H1 (cell line): ENCODE measurements around the gene GUCY1A2. TPM values are rescaled to one million over a fixed set of nuclear protein-coding genes. Genes with fewer than 3 reads are reported as not detected.

Source experiments
- CTCF ChIA-PET: fragments of 300-600 bp; sonication (Branson Sonifier 250); formaldehyde crosslinking; loops from one replicate; lab custom pipeline; 2021; ENCODE audit not compliant: partially characterized antibody; lab: Charles Lee
- POLR2A ChIA-PET: fragments of 300-600 bp; sonication (Branson Sonifier 250); formaldehyde crosslinking; loops from one replicate; lab custom pipeline; 2021; ENCODE audit warnings: inconsistent platforms; ENCODE audit not compliant: partially characterized antibody; lab: Charles Lee
- DNase-seq, 2 experiments: peaks; one replicate each; pipeline versions ENCODE4 v3.0.0 to v3.0.0-alpha.2; 2010 to 2022; ENCODE audit warnings: low spot score in 2 of 2, low read depth in 1 of 2, mixed read lengths in 1 of 2
- FAIRE-seq: peaks from 2 replicates; lab custom pipeline; 2011; peaks lifted over from hg19 to GRCh38; lab: Jason Lieb, UNC
- H2AFZ ChIP-seq: 2 replicates; pipeline ENCODE4 v1.8.1; 2012; ENCODE audit warnings: low read length, inconsistent platforms
- H2AK5ac ChIP-seq: 2 replicates; pipeline ENCODE4 v1.6.1; 2013; ENCODE audit warnings: low read depth, low read length
- H2BK120ac ChIP-seq: replicated peaks from 2 replicates; pipeline ENCODE3; 2013; ENCODE audit warnings: low read depth, low read length, inconsistent platforms
- H2BK12ac ChIP-seq: 2 replicates; pipeline ENCODE4 v1.6.1; 2013; ENCODE audit warnings: low read depth, low read length
- H2BK15ac ChIP-seq: 2 replicates; pipeline ENCODE4 v1.6.1; 2013; ENCODE audit warnings: low read length
- H2BK20ac ChIP-seq: 2 replicates; pipeline ENCODE4 v1.6.1; 2013; ENCODE audit warnings: low read length
- H2BK5ac ChIP-seq: 2 replicates; pipeline ENCODE4 v1.6.1; 2013; ENCODE audit warnings: low read depth, low read length
- H3K14ac ChIP-seq: 2 replicates; pipeline ENCODE4 v1.6.1; 2013; ENCODE audit warnings: inconsistent platforms; ENCODE audit not compliant: insufficient read length
- H3K18ac ChIP-seq: 2 replicates; pipeline ENCODE4 v1.6.1; 2013; ENCODE audit warnings: low read length; ENCODE audit errors: extremely low read depth
- H3K23ac ChIP-seq: 2 replicates; pipeline ENCODE4 v1.6.1; 2013; ENCODE audit warnings: inconsistent platforms; ENCODE audit not compliant: insufficient read length
- H3K23me2 ChIP-seq: 2 replicates; pipeline ENCODE4 v1.6.1; 2013; ENCODE audit warnings: low read depth, low read length
- H3K27ac ChIP-seq: 2 replicates; pipeline ENCODE4 v1.6.1; 2011; ENCODE audit warnings: low read depth, low read length, inconsistent platforms
- H3K27me3 ChIP-seq, 4 experiments: replicated peaks in 1 of 4; 1 replicate in 1 of 4; 2 replicates in 3 of 4; pipeline versions ENCODE4 v1.6.1 to v1.8.1; 2011 to 2013; ENCODE audit warnings: low read length in 3 of 4, mild to moderate bottlenecking in 3 of 4, inconsistent platforms in 2 of 4, mixed read lengths in 2 of 4, moderate library complexity in 1 of 4; ENCODE audit not compliant: control insufficient read depth in 3 of 4, insufficient read depth in 3 of 4; ENCODE audit errors: extremely low read depth in 1 of 4
- H3K36me3 ChIP-seq, 4 experiments: 2 replicates each; pipeline versions ENCODE4 v1.6.1 to v1.8.1; 2011 to 2013; ENCODE audit warnings: mild to moderate bottlenecking in 4 of 4, low read length in 3 of 4, moderate library complexity in 2 of 4, control low read depth in 1 of 4, inconsistent platforms in 1 of 4; ENCODE audit not compliant: insufficient read depth in 4 of 4, control insufficient read depth in 2 of 4
- H3K4ac ChIP-seq: replicated peaks from 2 replicates; pipeline ENCODE3; 2013; ENCODE audit warnings: low read length, low read depth, mixed read lengths, inconsistent platforms; ENCODE audit not compliant: insufficient read length
- H3K4me1 ChIP-seq, 4 experiments: replicated peaks in 1 of 4; 1 replicate in 1 of 4; 2 replicates in 3 of 4; pipeline versions ENCODE4 v1.6.1 to v1.8.1; 2011 to 2013; ENCODE audit warnings: low read length in 3 of 4, inconsistent platforms in 2 of 4, mixed read lengths in 1 of 4; ENCODE audit not compliant: insufficient read depth in 4 of 4, control insufficient read depth in 3 of 4
- H3K4me2 ChIP-seq, 2 experiments: 2 replicates each; pipeline versions ENCODE4 v1.6.1 to v1.8.1; 2011 to 2013; ENCODE audit warnings: low read depth in 2 of 2, low read length in 2 of 2, control low read depth in 1 of 2, inconsistent platforms in 1 of 2, mild to moderate bottlenecking in 1 of 2; ENCODE audit not compliant: insufficient read depth in 1 of 2
- H3K4me3 ChIP-seq, 4 experiments: fragments of 200-600, 300-600 bp in 1 of 4; sonication (generic), shearing (Covaris generic), sonication (Bioruptor Twin) in 1 of 4; 2 replicates each; pipeline versions ENCODE4 v1.5.1 to v1.8.1; 2011 to 2016; ENCODE audit warnings: low read length in 4 of 4, low read depth in 3 of 4, control low read depth in 2 of 4, inconsistent platforms in 2 of 4, mild to moderate bottlenecking in 2 of 4, mixed read lengths in 1 of 4, moderate library complexity in 1 of 4; ENCODE audit not compliant: insufficient read depth in 2 of 4; ENCODE audit errors: extremely low read depth in 1 of 4
- H3K56ac ChIP-seq: replicated peaks from 2 replicates; pipeline ENCODE3; 2013; ENCODE audit warnings: low read depth, mild to moderate bottlenecking, mixed read lengths, low read length, inconsistent platforms; ENCODE audit not compliant: insufficient read length
- H3K79me1 ChIP-seq: 2 replicates; pipeline ENCODE4 v1.6.1; 2013; ENCODE audit warnings: low read depth, low read length, control low read depth
- H3K79me2 ChIP-seq, 2 experiments: 2 replicates each; pipeline versions ENCODE4 v1.6.1 to v1.8.1; 2012 to 2013; ENCODE audit warnings: low read length in 2 of 2, mild to moderate bottlenecking in 2 of 2, inconsistent platforms in 1 of 2; ENCODE audit not compliant: insufficient read depth in 2 of 2, control insufficient read depth in 1 of 2
- H3K9ac ChIP-seq, 4 experiments: replicated peaks in 1 of 4; 1 replicate in 1 of 4; 2 replicates in 3 of 4; pipeline versions ENCODE4 v1.6.1 to v1.8.1; 2011 to 2013; ENCODE audit warnings: low read depth in 3 of 4, low read length in 3 of 4, control low read depth in 2 of 4, mild to moderate bottlenecking in 2 of 4, moderate library complexity in 2 of 4, inconsistent platforms in 1 of 4; ENCODE audit errors: extremely low read depth in 1 of 4
- H3K9me3 ChIP-seq, 2 experiments: 2 replicates each; pipeline versions ENCODE4 v1.6.1 to v1.8.1; 2012 to 2013; ENCODE audit warnings: mild to moderate bottlenecking in 2 of 2, moderate library complexity in 2 of 2, control low read depth in 1 of 2, inconsistent platforms in 1 of 2, low read depth in 1 of 2, low read length in 1 of 2, mixed read lengths in 1 of 2; ENCODE audit not compliant: insufficient read depth in 2 of 2
- H4K20me1 ChIP-seq, 2 experiments: replicated peaks in 1 of 2; 2 replicates each; pipeline versions ENCODE3 to v1.8.1; 2011 to 2013; ENCODE audit warnings: inconsistent platforms in 2 of 2, low read length in 2 of 2, mild to moderate bottlenecking in 1 of 2; ENCODE audit not compliant: insufficient read depth in 2 of 2, control insufficient read depth in 1 of 2
- H4K5ac ChIP-seq: 2 replicates; pipeline ENCODE4 v1.6.1; 2013; ENCODE audit warnings: low read length, low read depth, mixed read lengths, inconsistent platforms; ENCODE audit not compliant: insufficient read length
- H4K8ac ChIP-seq: 2 replicates; pipeline ENCODE4 v1.8.0; 2013; ENCODE audit warnings: mild to moderate bottlenecking, moderate library complexity, low read length, inconsistent platforms; ENCODE audit not compliant: insufficient read depth; ENCODE audit errors: extremely low read depth
- H4K91ac ChIP-seq: replicated peaks from 2 replicates; pipeline ENCODE3; 2013; ENCODE audit warnings: low read length, mixed read lengths, inconsistent platforms; ENCODE audit not compliant: insufficient read length
- CREB1 ChIP-seq: IDR thresholded peaks from 2 replicates; pipeline ENCODE4 v1.6.1; 2012; ENCODE audit warnings: inconsistent platforms
- RAD21 ChIP-seq, 2 experiments: IDR thresholded peaks in 1 of 2; conservative IDR thresholded peaks in 1 of 2; 2 replicates each; pipeline ENCODE4 v1.6.1; 2011; ENCODE audit warnings: low read depth in 2 of 2, low read length in 2 of 2, improper control_type of control experiment in 1 of 2, inconsistent platforms in 1 of 2, mild to moderate bottlenecking in 1 of 2, moderate library complexity in 1 of 2
- WGBS, 2 experiments: shearing (Covaris generic) in 1 of 2; methylation state at CpG; one replicate each; pipeline versions ENCODE4 v1.1.6 to v1.1.7; 2013 to 2015; ENCODE audit warnings: low lambda C conversion rate in 2 of 2, mixed read lengths in 2 of 2, inconsistent platforms in 1 of 2, low coverage in 1 of 2, missing lambda C conversion rate in 1 of 2; ENCODE audit not compliant: insufficient replicate concordance in 2 of 2, insufficient coverage in 1 of 2, insufficient read length in 1 of 2; ENCODE audit errors: extremely low coverage in 1 of 2, missing lambda C conversion rate in 1 of 2; 5-methylcytosine and 5-hydroxymethylcytosine counted together
- polyA plus RNA-seq, 7 experiments: library from polyadenylated mRNA; depleted of rRNA in 3 of 7; stranded (reverse) in 5 of 7; unstranded in 2 of 7; fragments of >200 nt in 5 of 7; fragments of 200-250 nt in 2 of 7; gene quantifications; 1 replicate in 5 of 7; 2 replicates in 1 of 7; 4 replicates in 1 of 7; pipeline versions ENCODE4 v1.2.1 to v1.2.3, GENCODE V29; 2011 to 2013; ENCODE audit warnings: missing spikeins in 2 of 7, mixed read lengths in 2 of 7
- total RNA-seq: library from RNA; stranded (reverse); fragmentation: NEBNext Ultra II Directional; extraction: Animal tissue kit (Norgen Biotek cat#: 25700); gene quantifications from 2 replicates; pipeline ENCODE4 v1.2.1, GENCODE V29; 2021

The GUCY1A2 gene
- total and polyA plus RNA-seq, 2 of the 8 experiments (the other 6 are each of a cell fraction or from before 2014, with no cell fraction given), result 0.11 to 1.9 TPM

- H3K27ac ChIP-seq, result no peak overlapping the region
- H2BK20ac ChIP-seq, result no peak overlapping the region
- H4K5ac ChIP-seq, result no peak overlapping the region
- H2AK5ac ChIP-seq, result no peak overlapping the region
- H4K91ac ChIP-seq, result no peak overlapping the region
- H3K4ac ChIP-seq, result no peak overlapping the region
- no peak overlapping the region for H3K56ac ChIP-seq
- no peaks in the 10 kb centered on the region for H3K4me1 ChIP-seq
- H3K4me2 ChIP-seq, result no peak overlapping the region
- no peak overlapping the region for H3K9ac ChIP-seq
- no peak overlapping the region for H3K23ac ChIP-seq
- H2BK12ac ChIP-seq, result no peak overlapping the region
- 96% methylated on average over 3 of the region's 3 CpGs; no CpG with 5 or more reads in 1 of the 2 experiments for WGBS, 2 experiments
- TF ChIP-seq CREB1, result no peak
- no peak for TF ChIP-seq RAD21 (IDR thresholded peaks at IDR 0.05 in 1 of 2, conservative IDR thresholded peaks at IDR 0.05 in 1 of 2; ENCODE audit: low read depth in 2 of 2, low read length in 2 of 2)
- H3K18ac ChIP-seq, result no peak overlapping the region
- H3K23me2 ChIP-seq, result no peaks in the 10 kb centered on the region
- H2AFZ ChIP-seq, result no peak overlapping the region
- H3K79me2 ChIP-seq, result no peaks in the 10 kb centered on the region
- H3K36me3 ChIP-seq, result no peaks in the 10 kb centered on the region
- CTCF ChIA-PET, result interaction anchor here (1.3 to 1.5 kb wide), 2 partner anchors 13 to 16 kb away, joined by 3 to 4 read pairs; no protein-coding TSS in a partner anchor
- H3K14ac ChIP-seq, result no peak overlapping the region
- H4K20me1 ChIP-seq, result no peaks in the 10 kb centered on the region
- H3K9me3 ChIP-seq, result 0 out of 4 replicates have a peak, but pooled peaks cover 0 to 4% of the 10 kb centered on the region in 2 experiments
- H3K79me1 ChIP-seq, result no peaks in the 10 kb centered on the region
- no peak overlapping the region for H2BK5ac ChIP-seq
- no peak overlapping the region for H3K4me3 ChIP-seq
- H4K8ac ChIP-seq, result no peak overlapping the region
- DNase-seq, result no peak
- H3K27me3 ChIP-seq, result no peaks in the 10 kb centered on the region
- POLR2A ChIA-PET, result no interaction called here
- no peak overlapping the region for H2BK120ac ChIP-seq
- H2BK15ac ChIP-seq, result no peak overlapping the region
- FAIRE-seq, result no peak
These were observed 232.2 kb downstream of the GUCY1A2 start for GRCh38 chr11:106785913-106786650.
